Immature natural killer cell (primary cell): ENCODE data around the gene TELO2. TPM values are rescaled to one million over a fixed set of nuclear protein-coding genes. Genes with fewer than 3 reads are reported as not detected.

Source experiments
- DNase-seq, 3 donors: peaks; one replicate each; pipeline ENCODE4 v3.0.0; 2022; ENCODE audit warnings: mixed read lengths in 1 of 3
- H3K27ac Mint-ChIP-seq, 6 donors: one replicate each; pipeline ENCODE4 v1.8.0; 2020; ENCODE audit warnings: mixed read lengths in 6 of 6, mild to moderate bottlenecking in 5 of 6, inconsistent platforms in 4 of 6, moderate library complexity in 3 of 6
- H3K27me3 Mint-ChIP-seq, 3 donors: one replicate each; pipeline ENCODE4 v1.8.0; 2020 to 2021; ENCODE audit warnings: low read depth in 3 of 3, mild to moderate bottlenecking in 3 of 3, mixed read lengths in 3 of 3, moderate library complexity in 3 of 3, inconsistent platforms in 1 of 3
- H3K36me3 Mint-ChIP-seq, 3 donors: one replicate each; pipeline ENCODE4 v1.8.0; 2020; ENCODE audit warnings: mixed read lengths in 3 of 3, inconsistent platforms in 2 of 3, mild to moderate bottlenecking in 2 of 3
- H3K4me1 Mint-ChIP-seq, 2 donors: one replicate each; pipeline ENCODE4 v1.8.0; 2020; ENCODE audit warnings: inconsistent platforms in 2 of 2, mild to moderate bottlenecking in 2 of 2, mixed read lengths in 2 of 2, moderate library complexity in 1 of 2
- H3K4me3 Mint-ChIP-seq, 5 donors: one replicate each; pipeline ENCODE4 v1.8.0; 2020; ENCODE audit warnings: mild to moderate bottlenecking in 5 of 5, mixed read lengths in 5 of 5, inconsistent platforms in 3 of 5, moderate library complexity in 3 of 5
- H3K9me3 Mint-ChIP-seq, 6 donors: one replicate each; pipeline ENCODE4 v1.8.0; 2020; ENCODE audit warnings: mild to moderate bottlenecking in 6 of 6, mixed read lengths in 6 of 6, inconsistent platforms in 4 of 6, moderate library complexity in 3 of 6
- polyA plus RNA-seq, 3 donors: library from polyadenylated mRNA; unstranded; fragments of 300-500 nt; fragmentation: Illumina TruSeq; gene quantifications; one replicate each; pipeline ENCODE4 v1.2.3, GENCODE V29; 2021

TELO2 gene
- polyA plus RNA-seq, 3 donors from 2014 or later: 12.0 to 16.4 (median 12.3) TPM

DNA sequence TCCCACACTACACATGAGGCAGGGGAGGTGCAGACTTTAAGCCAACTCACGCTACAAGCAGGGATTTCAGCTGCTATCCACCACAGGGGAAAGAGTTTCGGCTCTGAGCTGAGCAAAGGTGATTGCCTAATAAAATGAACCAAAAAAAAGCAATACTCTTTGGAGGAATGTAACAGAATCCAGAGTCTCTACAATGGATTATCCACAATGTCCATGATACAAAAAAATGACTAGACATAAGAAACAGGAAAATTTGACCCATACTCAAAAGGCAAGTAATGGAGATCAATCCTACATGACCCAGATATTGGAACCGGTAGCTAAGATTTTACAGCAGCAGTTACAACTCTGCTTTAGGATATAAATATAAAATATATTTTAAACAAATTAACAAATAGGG is 21.3 kb downstream of the TELO2 start:
- Mint-ChIP-seq H3K27me3 (peaks cover 0 to 6% (median 2%) of the 10 kb centered on the region in 3 donors), H3K36me3 (peaks cover 0 to 14% (median 0%) of the 10 kb centered on the region in 3 donors), H3K4me3 (no peak overlapping the region), H3K9me3 (peaks cover 0 to 2% (median 0%) of the 10 kb centered on the region in 6 donors), H3K27ac (no peak overlapping the region), H3K4me1 (no peaks in the 10 kb centered on the region)
- DNase-seq: no peak

DNA sequence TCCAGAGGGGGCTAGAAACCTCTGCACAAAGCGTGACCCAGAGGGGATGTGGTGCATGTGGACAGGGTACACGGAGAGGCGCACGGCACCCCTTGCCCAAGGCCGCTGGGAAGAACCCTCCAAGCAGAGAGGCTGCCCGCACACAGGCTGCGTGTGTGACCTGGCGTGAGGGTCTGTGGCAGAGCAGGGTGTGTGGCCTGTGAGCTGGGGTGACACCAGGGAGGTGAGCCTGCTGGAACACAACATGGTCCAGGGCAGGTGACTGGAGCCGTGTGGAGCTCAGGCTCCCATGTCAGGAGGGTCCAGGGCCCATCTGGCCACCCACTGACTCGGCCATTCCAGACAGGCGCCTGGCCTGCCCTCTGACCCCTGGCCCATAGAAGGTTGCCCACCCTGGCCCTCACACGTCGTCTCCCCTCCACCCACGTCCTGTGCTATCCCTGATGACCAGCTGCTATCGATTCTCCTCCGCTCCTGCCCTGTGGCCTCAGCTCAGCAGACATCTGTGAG is 25.5 kb downstream of the TELO2 start:
- Mint-ChIP-seq H3K4me1 (no peaks in the 10 kb centered on the region), H3K27me3 (peaks cover 0 to 6% (median 0%) of the 10 kb centered on the region in 3 donors), H3K27ac (no peak overlapping the region), H3K4me3 (no peak overlapping the region), H3K36me3 (peaks cover 0 to 8% (median 0%) of the 10 kb centered on the region in 3 donors), H3K9me3 (no peaks in the 10 kb centered on the region)
- DNase-seq: no peak

DNA sequence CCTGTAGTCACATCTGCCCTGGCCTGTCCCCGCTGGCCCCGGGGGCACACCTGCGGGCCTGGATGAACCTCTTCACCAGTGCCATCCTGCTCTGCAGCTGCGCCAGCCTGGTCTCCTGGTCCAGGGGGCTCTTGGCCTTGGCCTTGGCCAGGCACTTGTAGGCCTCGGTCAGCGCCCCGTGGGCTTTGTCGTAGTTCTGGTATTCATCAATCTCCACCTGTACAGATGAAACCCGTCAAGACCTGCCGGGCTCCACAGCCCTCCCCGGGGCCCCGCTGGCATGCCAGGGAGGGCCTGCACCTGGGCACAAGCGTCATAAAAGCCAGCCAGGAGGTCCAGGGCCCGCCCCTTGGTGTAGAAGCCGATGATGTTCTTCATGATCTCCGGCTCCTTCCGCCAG is 26.7 kb downstream of the TELO2 start:
- DNase-seq: no peak
- H3K4me1 Mint-ChIP-seq: no peaks in the 10 kb centered on the region
- H3K27ac Mint-ChIP-seq: no peak overlapping the region
- H3K36me3 Mint-ChIP-seq: peaks cover 0 to 3% (median 0%) of the 10 kb centered on the region in 3 donors
- no peaks in the 10 kb centered on the region for H3K9me3 Mint-ChIP-seq
- no peak overlapping the region for H3K4me3 Mint-ChIP-seq
- H3K27me3 Mint-ChIP-seq: peaks cover 0 to 3% (median 0%) of the 10 kb centered on the region in 3 donors

DNA sequence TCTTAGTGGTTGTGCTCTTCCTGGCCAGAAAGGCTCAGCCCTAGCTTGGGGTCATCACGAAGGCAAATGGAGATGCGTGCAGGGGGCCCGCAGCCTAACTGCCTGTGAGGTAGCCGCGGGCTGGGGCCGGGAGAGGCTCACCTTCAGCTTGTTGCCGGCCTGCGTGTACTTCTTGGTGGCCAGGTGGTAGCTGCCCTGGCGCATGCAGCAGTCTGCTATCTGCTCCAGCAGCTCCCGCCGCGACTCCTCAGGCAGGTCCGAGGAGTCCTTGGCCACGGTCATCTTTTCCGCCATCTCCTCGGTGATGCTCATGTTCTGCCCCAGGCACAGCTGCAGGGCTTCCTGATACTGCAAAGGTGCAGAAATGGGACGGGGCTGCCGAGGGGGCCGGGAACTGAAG is 27.3 kb downstream of the TELO2 start:
- no peak for DNase-seq
- Mint-ChIP-seq H3K36me3 (no peaks in the 10 kb centered on the region), H3K4me1 (no peaks in the 10 kb centered on the region), H3K27ac (no peak overlapping the region), H3K4me3 (no peak overlapping the region), H3K27me3 (peaks cover 0 to 2% (median 0%) of the 10 kb centered on the region in 3 donors), H3K9me3 (no peaks in the 10 kb centered on the region)

DNA sequence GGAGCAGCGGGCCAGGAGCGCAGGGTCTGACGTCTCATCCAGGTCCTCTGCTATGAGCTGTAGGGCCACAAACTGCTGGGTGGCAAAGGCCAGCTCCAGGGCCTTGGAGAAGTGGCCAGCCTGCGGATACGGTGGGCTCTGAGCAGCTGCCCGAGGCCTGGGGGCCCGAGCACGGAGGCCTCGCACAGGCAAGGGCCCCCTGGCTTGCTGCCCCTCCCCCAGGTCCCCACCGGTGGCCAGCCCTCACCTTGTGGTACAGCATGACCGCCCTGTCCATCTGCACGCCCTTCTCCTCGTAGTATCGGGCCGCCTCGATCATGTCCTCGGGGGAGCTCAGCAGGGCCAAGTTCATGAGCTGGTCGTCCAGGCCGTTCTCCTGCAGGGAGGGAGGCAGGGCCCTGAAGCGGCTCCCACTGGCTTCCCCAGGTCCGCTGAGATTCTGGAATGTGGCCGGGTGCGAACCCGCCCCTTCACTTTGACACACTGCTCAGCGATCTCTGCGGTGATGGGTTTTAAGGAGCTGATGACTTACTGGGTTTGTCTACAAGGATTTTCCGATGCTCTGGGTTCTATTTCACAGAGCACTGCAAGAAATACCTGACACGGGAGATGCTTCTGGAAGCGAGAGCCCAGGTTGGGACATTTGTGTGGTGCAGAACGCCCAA is 30.6 kb downstream of the TELO2 start:
- no peaks in the 10 kb centered on the region for H3K27me3 Mint-ChIP-seq
- H3K4me3 Mint-ChIP-seq: no peak overlapping the region
- H3K4me1 Mint-ChIP-seq: peaks cover 0 to 7% of the 10 kb centered on the region in 2 donors
- H3K9me3 Mint-ChIP-seq: no peaks in the 10 kb centered on the region
- H3K36me3 Mint-ChIP-seq: no peaks in the 10 kb centered on the region
- DNase-seq: no peak
- H3K27ac Mint-ChIP-seq: peak overlapping the region in 1 of 6 donors; percentile 45

DNA sequence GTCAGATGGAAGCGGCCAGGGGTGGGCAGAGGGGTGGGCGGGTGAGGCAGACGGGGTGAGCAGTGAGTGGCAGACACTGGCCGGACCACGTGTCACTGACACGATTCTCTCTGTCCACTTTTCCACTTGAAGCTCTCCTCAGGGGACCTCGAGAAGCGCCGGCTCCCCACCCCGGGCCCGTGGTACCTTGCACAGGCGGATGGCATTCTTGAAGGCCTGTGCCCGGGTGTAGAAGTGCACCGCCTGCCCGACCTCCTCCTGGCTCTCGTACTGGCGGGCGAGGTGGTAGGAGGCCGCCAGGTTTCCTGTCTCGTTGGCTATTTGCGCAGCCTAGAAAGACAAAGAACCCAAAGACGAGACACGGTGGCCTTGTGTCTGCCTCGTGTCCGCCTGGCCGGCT is 31.2 kb downstream of the TELO2 start:
- Mint-ChIP-seq H3K9me3 (no peaks in the 10 kb centered on the region), H3K27ac (no peak overlapping the region), H3K36me3 (no peaks in the 10 kb centered on the region), H3K4me3 (no peak overlapping the region), H3K4me1 (peaks cover 0 to 7% of the 10 kb centered on the region in 2 donors), H3K27me3 (no peaks in the 10 kb centered on the region)
- no peak for DNase-seq

DNA sequence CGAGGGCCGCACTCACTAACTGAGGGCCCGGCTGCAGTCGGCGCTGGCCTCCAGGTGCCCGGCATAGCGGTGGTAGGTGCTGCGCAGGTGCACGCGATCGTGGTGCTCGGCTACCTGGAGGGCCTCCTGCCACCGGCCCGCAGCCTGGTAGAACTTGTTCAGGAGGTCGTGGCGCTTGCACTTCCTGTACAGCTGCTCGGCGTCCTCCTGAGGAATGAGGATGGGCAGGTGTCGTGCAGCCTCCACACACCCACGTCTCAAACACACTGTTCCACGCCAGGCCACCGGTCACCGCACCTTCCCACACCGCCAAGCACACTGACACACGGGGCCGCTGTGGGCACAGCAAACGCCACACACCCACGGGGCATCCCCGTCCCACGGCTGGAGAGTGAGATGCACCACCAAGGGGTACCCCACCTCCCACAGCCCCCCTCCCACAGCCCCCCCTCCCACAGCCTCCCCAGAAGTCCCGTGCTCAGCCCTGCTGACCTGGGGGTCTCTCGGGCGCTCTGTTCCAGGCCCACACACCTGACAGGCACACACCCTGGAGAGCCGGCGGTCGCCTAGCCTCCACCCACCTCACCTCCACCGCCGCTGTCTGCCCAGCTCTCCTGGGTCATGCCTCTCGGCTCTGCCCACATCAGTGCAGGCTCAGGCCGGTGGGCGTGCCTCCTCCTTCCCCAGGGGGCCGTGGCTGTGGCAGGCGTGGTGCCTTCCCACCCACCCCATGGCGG is 32.9 kb downstream of the TELO2 start:
- Mint-ChIP-seq H3K27ac (no peak overlapping the region), H3K4me1 (peaks cover 0 to 8% of the 10 kb centered on the region in 2 donors), H3K4me3 (no peak overlapping the region), H3K9me3 (no peaks in the 10 kb centered on the region), H3K36me3 (no peaks in the 10 kb centered on the region), H3K27me3 (peaks cover 0 to 2% (median 2%) of the 10 kb centered on the region in 3 donors)
- no peak for DNase-seq

DNA sequence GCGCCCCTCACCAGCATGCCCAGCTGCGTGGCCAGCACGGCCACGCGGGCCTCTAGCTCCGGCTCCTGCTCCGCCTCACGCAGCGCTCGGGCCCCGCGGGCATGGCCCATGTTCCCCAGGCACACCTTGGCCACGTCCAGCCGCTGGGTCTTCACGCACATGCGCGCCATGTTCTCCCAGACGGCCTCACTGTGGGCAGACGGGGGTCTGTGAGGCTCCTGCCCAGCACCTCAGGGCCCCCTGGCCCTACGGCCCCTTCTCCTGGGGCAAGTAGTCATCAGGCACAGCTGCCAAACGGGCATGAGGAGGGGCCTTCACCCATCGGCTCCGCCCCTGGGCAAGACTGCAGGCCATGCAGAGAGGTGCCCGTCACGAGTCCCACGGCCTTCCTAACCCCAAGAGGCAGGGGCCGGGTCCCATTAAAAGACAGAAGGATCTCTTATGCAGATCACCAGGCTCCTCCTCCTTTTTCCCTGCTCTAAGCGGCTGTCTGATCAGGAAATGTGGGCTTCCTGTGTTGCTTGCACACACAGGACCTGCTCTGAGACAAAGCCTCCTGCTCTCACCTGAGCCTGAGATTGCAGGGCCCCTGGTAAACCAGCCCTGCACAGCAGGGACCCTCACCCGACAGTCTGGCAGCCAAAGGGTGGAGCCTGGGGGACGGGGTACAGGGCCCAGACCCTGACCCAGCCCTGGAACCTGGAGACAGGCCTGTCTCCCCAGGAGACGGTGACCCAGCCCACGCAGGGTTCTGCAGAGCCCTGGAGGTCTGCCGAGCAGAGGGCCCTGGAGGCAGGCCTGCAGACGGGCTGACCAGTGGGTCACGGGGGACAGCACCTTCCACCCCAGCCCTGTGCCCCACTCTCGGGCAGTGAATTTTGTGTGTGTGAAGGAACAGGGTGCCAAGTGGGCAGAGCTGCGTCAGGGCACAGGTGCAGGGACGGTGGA is 33.7 kb downstream of the TELO2 start:
- peaks cover 0 to 8% of the 10 kb centered on the region in 2 donors for H3K4me1 Mint-ChIP-seq
- H3K4me3 Mint-ChIP-seq: no peak overlapping the region
- no peak overlapping the region for H3K27ac Mint-ChIP-seq
- no peaks in the 10 kb centered on the region for H3K36me3 Mint-ChIP-seq
- DNase-seq: no peak
- peaks cover 0 to 2% (median 2%) of the 10 kb centered on the region in 3 donors for H3K27me3 Mint-ChIP-seq
- H3K9me3 Mint-ChIP-seq: no peaks in the 10 kb centered on the region

DNA sequence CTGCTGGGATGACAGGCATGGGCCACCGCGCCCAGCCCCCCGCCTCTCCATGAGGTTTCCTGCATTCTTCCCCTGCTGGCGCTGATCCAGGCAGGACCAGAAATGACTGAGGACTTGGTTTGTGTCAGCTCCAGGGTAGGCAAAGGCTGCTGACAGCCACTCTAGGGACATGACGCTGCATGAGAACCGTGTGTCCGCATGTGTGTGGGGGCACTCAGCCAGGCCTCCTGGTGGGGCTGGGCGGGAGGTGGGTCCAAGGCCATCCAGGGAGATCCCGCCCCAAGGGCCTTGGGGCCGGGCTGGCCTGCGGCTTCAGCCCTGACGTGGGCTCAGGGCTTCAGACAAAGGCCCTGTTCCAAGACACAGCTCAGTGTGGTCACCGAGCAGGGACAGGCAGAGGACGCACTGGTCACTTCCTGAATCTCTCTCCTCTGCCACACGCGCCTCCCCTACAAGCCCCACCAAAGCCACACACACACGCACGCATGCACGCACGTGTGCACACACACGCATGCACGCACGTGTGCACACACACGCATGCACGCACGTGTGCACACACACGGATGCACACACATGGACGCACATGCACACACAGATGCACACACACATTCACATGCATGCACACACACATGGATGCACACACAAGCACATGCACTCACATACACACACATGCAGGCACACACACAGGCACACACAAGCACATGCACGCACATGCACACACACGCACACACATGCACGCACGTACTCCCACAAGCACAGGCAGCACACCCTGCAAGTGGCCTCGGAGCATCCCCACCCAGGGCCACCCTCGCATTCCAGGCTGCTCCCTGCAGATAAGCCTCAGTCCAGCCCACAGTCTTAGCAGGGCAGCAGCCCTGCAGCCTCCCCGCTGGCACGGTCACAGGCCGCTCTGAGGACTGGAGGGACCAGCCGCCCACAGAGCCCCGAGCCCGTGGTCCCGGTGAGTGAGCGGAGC is 35.0 kb downstream of the TELO2 start:
- H3K4me1 Mint-ChIP-seq: peaks cover 0 to 15% of the 10 kb centered on the region in 2 donors
- H3K27me3 Mint-ChIP-seq: peaks cover 0 to 2% (median 2%) of the 10 kb centered on the region in 3 donors
- no peak overlapping the region for H3K4me3 Mint-ChIP-seq
- no peak for DNase-seq
- no peak overlapping the region for H3K27ac Mint-ChIP-seq
- no peaks in the 10 kb centered on the region for H3K36me3 Mint-ChIP-seq
- no peaks in the 10 kb centered on the region for H3K9me3 Mint-ChIP-seq

DNA sequence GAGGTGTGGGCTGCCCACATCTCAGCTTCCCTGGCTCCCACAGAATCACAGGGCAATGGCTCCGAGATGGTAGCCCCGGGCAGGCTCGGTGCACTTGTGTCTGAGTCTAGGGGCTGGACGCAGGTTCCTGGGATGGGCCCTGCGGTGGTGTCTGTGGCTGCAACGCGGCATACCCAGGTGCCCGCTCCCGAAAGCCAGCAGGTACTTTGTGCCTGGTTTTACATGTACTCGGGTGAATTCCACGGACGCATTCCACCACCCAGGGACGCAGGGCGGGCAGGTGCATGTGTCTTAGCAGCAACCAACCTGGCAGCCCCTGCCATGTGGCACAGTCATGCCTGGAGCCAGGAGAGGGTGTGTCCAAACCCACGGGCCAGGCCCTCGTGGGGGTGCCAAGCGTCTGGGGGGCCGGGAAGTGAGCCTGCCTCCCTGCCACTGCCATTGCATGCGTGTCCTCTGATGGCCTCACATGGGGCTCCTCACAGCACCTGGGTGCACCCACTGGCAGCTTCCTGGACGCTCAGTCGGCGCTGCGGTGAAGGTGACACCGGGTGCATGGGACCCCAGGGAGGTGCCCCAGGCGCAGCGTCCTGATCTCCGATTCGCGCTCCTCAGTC is 35.9 kb downstream of the TELO2 start:
- Mint-ChIP-seq H3K9me3 (no peaks in the 10 kb centered on the region), H3K4me3 (no peak overlapping the region), H3K27ac (no peak overlapping the region), H3K27me3 (peaks cover 0 to 2% (median 2%) of the 10 kb centered on the region in 3 donors), H3K36me3 (no peaks in the 10 kb centered on the region), H3K4me1 (peaks cover 0 to 18% of the 10 kb centered on the region in 2 donors)
- no peak for DNase-seq

DNA sequence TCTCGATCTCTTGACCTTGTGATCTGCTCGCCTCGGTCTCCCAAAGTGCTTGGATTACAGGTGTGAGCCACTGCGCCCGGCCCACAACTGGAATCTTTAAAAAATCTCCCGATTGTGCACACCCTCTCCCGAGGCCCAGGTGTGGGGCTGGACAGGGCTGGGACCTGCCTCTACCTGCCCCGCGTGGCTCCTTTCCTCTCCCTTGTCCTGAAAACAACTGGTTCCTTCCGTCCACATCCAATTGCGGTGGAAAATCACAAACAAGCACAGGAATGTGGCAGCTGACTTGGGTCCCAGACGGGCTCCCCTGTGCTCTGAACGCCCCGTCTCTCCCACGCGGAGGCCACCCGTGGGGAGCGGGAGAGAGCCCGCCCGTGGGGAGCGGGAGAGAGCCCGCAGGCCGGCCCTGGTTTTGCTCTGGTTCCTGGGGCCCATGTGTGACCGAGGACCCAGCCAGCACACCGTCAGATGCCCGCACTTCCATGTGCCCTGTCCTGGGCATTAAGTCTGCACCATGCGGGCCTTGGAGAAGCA is 37.3 kb downstream of the TELO2 start:
- Mint-ChIP-seq H3K9me3 (no peaks in the 10 kb centered on the region), H3K27me3 (peaks cover 2% of the 10 kb centered on the region in 3 donors), H3K4me1 (peaks cover 10 to 28% of the 10 kb centered on the region in 2 donors), H3K4me3 (no peak overlapping the region), H3K27ac (no peak overlapping the region), H3K36me3 (no peaks in the 10 kb centered on the region)
- DNase-seq: no peak

DNA sequence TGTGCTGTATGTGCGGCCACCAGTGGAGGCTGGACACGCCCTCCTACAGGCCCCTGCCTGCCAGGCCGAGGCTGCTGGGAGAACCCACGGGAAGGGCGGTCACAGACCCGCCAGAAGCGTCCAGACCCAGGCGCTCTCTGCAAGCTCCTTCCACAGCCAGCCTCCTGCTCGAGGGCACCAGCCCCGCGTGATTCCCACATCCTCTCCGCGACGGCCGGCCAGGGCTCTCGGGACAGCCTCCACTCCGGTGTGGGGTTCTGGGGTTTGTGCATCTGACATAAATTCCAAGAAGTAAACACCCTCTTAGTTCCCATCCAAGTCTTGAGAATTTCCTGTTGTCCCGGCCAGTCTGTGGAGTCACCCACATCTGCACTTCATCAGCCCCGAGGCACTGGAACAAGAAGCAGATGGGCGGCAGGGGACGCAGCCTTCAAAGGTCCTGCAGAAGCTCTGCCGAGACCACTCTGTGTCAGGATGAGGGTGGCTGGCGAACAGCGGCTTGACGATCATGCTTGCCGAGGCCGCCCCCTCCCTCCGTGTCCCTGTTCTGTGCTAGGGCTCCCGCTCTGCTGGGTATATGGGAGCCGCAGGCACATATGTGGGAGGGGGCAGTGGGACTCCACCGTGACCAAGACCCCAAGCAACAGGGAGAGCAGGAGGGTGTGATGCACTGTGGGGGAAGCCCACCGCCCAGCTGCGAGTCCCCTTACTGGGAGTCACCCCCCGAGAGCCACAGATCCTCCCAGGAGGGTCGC is 37.9 kb downstream of the TELO2 start:
- H3K27ac Mint-ChIP-seq: no peak overlapping the region
- H3K9me3 Mint-ChIP-seq: no peaks in the 10 kb centered on the region
- peaks cover 2% of the 10 kb centered on the region in 3 donors for H3K27me3 Mint-ChIP-seq
- no peaks in the 10 kb centered on the region for H3K36me3 Mint-ChIP-seq
- H3K4me3 Mint-ChIP-seq: no peak overlapping the region
- DNase-seq: no peak
- H3K4me1 Mint-ChIP-seq: peaks cover 13 to 30% of the 10 kb centered on the region in 2 donors
